HEK293 (cell line): ENCODE measurements around the gene ARID3A.

Source experiments
- CTCF ChIA-PET: fragments of 350-600 bp; formaldehyde crosslinking; extraction: SDS; loops from one replicate; lab custom pipeline; 2021; ENCODE audit warnings: antibody characterized with exemption; lab: Yijun Ruan, JAX
- POLR2A ChIA-PET: fragments of 300-600 bp; formaldehyde crosslinking; extraction: SDS; loops from one replicate; lab custom pipeline; 2020; ENCODE audit warnings: antibody characterized with exemption, inconsistent platforms; lab: Yijun Ruan, JAX
- H3K27ac ChIP-seq: fragments of 200-500 bp; sonication (Bioruptor generic); 2 replicates; pipeline ENCODE4 v1.5.1; 2014; ENCODE audit warnings: low read depth, low read length, control low read depth, inconsistent platforms; ENCODE audit errors: extremely low read depth
- H3K36me3 ChIP-seq, 2 experiments: fragments of 200-500 bp in 1 of 2; sonication (Bioruptor generic) in 1 of 2; 1 replicate in 1 of 2; 2 replicates in 1 of 2; pipeline ENCODE4 v1.5.1; 2014 to 2017; ENCODE audit warnings: inconsistent platforms in 2 of 2, low read length in 2 of 2; ENCODE audit not compliant: control insufficient read depth in 2 of 2, insufficient read depth in 1 of 2
- H3K4me1 ChIP-seq: fragments of 200-500 bp; sonication (Bioruptor generic); 2 replicates; pipeline ENCODE4 v1.5.1; 2014; ENCODE audit warnings: mild to moderate bottlenecking, low read length, inconsistent platforms; ENCODE audit not compliant: control insufficient read depth, insufficient read depth
- H3K4me3 ChIP-seq: 2 replicates; pipeline ENCODE4 v1.5.1; 2011; ENCODE audit warnings: low read depth, mild to moderate bottlenecking, control low read depth, low read length, moderate library complexity
- H3K9me3 ChIP-seq: fragments of 200-500 bp; sonication (Bioruptor generic); 2 replicates; pipeline ENCODE4 v1.5.1; 2014; ENCODE audit warnings: low read depth, low read length, inconsistent platforms; ENCODE audit not compliant: control insufficient read depth, insufficient read depth
- ELK4 ChIP-seq: IDR thresholded peaks from 2 replicates; pipeline ENCODE4 v1.6.1; 2011; ENCODE audit warnings: mild to moderate bottlenecking, low read depth, low read length, borderline replicate concordance
- GLI2 ChIP-seq: fragments of 450-650 bp; formaldehyde crosslinking; IDR thresholded peaks from 2 replicates; pipeline ENCODE4; 2017; ENCODE audit warnings: missing biosample characterization, missing genetic modification characterization, low read depth, borderline replicate concordance
- ZFP3 ChIP-seq: fragments of 450-650 bp; formaldehyde crosslinking; IDR thresholded peaks from 2 replicates; pipeline ENCODE4 v1.5.1; 2016; ENCODE audit warnings: low read depth, missing biosample characterization, missing genetic modification characterization
- ZNF114 ChIP-seq: fragments of 450-650 bp; formaldehyde crosslinking; IDR thresholded peaks from 2 replicates; pipeline ENCODE4 v1.5.0; 2017; ENCODE audit warnings: missing biosample characterization, missing genetic modification characterization
- ZNF121 ChIP-seq: fragments of 450-650 bp; formaldehyde crosslinking; IDR thresholded peaks from 2 replicates; pipeline ENCODE4 v1.5.1; 2016; ENCODE audit warnings: missing biosample characterization, missing genetic modification characterization
- ZNF362 ChIP-seq: fragments of 450-650 bp; formaldehyde crosslinking; IDR thresholded peaks from 2 replicates; pipeline ENCODE4 v1.5.1; 2016; ENCODE audit warnings: missing biosample characterization, missing genetic modification characterization
- ZNF514 ChIP-seq: fragments of 450-650 bp; formaldehyde crosslinking; IDR thresholded peaks from 2 replicates; pipeline ENCODE4 v1.5.1; 2016; ENCODE audit warnings: missing biosample characterization, missing genetic modification characterization
- ZNF600 ChIP-seq: fragments of 450-650 bp; formaldehyde crosslinking; IDR thresholded peaks from 2 replicates; pipeline ENCODE4 v1.5.1; 2016; ENCODE audit warnings: missing biosample characterization, missing genetic modification characterization
- ZNF626 ChIP-seq: fragments of 450-650 bp; sonication (Bioruptor Pico); formaldehyde crosslinking; IDR thresholded peaks from 2 replicates; pipeline ENCODE4 v1.5.1; 2018; ENCODE audit warnings: missing biosample characterization, missing genetic modification characterization, inconsistent platforms
- ZNF747 ChIP-seq: fragments of 450-650 bp; formaldehyde crosslinking; IDR thresholded peaks from 2 replicates; pipeline ENCODE4 v1.5.1; 2016; ENCODE audit warnings: missing biosample characterization, missing genetic modification characterization
- ZNF768 ChIP-seq: fragments of 450-650 bp; formaldehyde crosslinking; IDR thresholded peaks from 2 replicates; pipeline ENCODE4 v1.5.1; 2018; ENCODE audit warnings: missing biosample characterization, mild to moderate bottlenecking, missing genetic modification characterization
- ZNF777 ChIP-seq: fragments of 450-650 bp; formaldehyde crosslinking; IDR thresholded peaks from 2 replicates; pipeline ENCODE4 v1.5.1; 2017; ENCODE audit warnings: missing biosample characterization, missing genetic modification characterization, borderline replicate concordance

ARID3A gene

GRCh38 chr19:901216-902092 lies 24.4 kb upstream of the ARID3A start:
- CTCF ChIA-PET: interaction anchor here (0.7 to 1.2 kb wide), 2 partner anchors 37 to 80 kb away, joined by 4 to 6 read pairs; no protein-coding TSS in a partner anchor
- TF ChIP-seq ZNF114 (no peak), ELK4 (no peak), ZNF600 (tag by site-specific recombination) (no peak), ZFP3 (peak; percentile 84)
- TF ChIP-seq, all 188 proteins: peak for 1
- Histone ChIP-seq H3K9me3 (no peaks in the 10 kb centered on the region), H3K36me3 (peaks cover 0 to 15% of the 10 kb centered on the region in 2 experiments; a peak in 1 of 3 replicates), H3K4me1 (no peaks in the 10 kb centered on the region; the same call in 1 of the 2 replicates), H3K27ac (no peak overlapping the region), H3K4me3 (no peak overlapping the region)
- POLR2A ChIA-PET: interaction anchor here (0.7 kb wide), 1 partner anchor 21 kb away, joined by 7 read pairs; no protein-coding TSS in a partner anchor

GRCh38 chr19:902093-902370 lies 23.8 kb upstream of the ARID3A start:
- no peak overlapping the region for H3K4me3 ChIP-seq
- H3K27ac ChIP-seq: no peak overlapping the region
- ChIA-PET POLR2A (no interaction called here), CTCF (interaction anchor here (0.7 to 1.2 kb wide), 3 partner anchors 38 to 349 kb away, joined by 3 to 6 read pairs (median 4); no protein-coding TSS in a partner anchor)
- TF ChIP-seq ZNF777 (tag by site-specific recombination): no peak
- no peak for TF ChIP-seq GLI2 (tag by site-specific recombination)
- no peak for TF ChIP-seq ZNF747 (tag by site-specific recombination)
- TF ChIP-seq ZNF626 (tag by site-specific recombination): no peak
- no peak for TF ChIP-seq ZNF121 (tag by site-specific recombination)
- no peaks in the 10 kb centered on the region for H3K9me3 ChIP-seq
- H3K4me1 ChIP-seq: no peaks in the 10 kb centered on the region; the same call in 1 of the 2 replicates
- peaks cover 0 to 15% of the 10 kb centered on the region in 2 experiments; a peak in 1 of 3 replicates for H3K36me3 ChIP-seq

GRCh38 chr19:902446-903226 lies 23.2 kb upstream of the ARID3A start:
- no peaks in the 10 kb centered on the region; the same call in 1 of the 2 replicates for H3K4me1 ChIP-seq
- TF ChIP-seq ZNF362 (tag by site-specific recombination) (0 out of 2 replicates have a peak, but pooled peaks have one; percentile 26), ZNF768 (peak; percentile 73; the same call in 1 of the 2 replicates), ZNF514 (no peak)
- H3K27ac ChIP-seq: no peak overlapping the region
- H3K9me3 ChIP-seq: no peaks in the 10 kb centered on the region
- POLR2A ChIA-PET: interaction anchor here (1.4 kb wide), 1 partner anchor 8 kb away, joined by 5 read pairs; no protein-coding TSS in a partner anchor
- H3K4me3 ChIP-seq: no peak overlapping the region
- CTCF ChIA-PET: interaction anchor here (0.6 to 1.2 kb wide), 4 partner anchors 38 to 349 kb away, joined by 3 to 6 read pairs (median 4); no protein-coding TSS in a partner anchor
- peaks cover 0 to 11% of the 10 kb centered on the region in 2 experiments; a peak in 1 of 3 replicates for H3K36me3 ChIP-seq
